EL (cell line): Measurements from ENCODE around the gene GPSM1.

Experiments
- DNase-seq: peaks from one replicate; pipeline ENCODE4 v3.0.0-alpha.2; 2016

Gene GPSM1

DNA sequence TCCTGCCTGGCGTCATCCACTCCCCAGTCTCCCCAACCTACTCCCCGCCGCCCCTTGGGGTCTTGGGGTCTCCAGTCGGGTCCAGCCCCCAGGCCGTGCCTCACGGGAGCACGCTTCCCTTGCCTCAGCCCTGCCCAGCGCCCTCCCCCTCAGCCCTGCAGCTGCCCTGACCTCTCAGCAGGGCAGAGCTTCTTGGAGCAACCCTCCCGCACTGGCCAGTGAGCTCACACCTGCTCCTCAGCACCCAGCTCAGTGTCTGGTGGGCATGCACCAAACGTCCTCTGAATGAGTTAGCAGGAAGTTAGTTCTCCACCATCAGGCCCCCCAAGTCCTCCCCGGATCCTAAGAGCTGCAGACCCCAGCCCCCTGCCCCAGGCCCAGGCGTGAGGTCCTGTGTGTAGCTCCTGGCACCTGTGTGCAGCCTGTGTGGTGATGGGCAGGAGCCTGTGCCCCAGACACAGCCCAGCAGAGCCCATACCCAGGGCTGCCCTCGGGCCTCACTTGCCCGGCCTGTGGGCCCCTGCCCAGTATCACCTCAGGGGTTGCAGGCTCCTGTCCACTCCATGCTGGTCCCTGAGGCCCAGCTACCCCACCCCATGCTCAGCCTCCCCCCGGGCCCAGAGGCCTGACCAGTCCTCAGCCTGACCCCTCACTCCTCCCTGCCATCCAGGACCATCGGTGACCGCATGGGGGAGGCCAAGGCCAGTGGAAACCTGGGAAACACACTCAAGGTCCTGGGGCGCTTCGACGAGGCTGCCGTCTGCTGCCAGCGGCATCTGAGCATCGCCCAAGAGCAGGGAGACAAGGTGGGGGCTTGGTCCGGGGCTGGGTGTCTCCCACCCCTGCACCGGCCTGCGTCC is 8.2 kb downstream of the GPSM1 start:
- DNase-seq = no peak

GRCh38 chr9:136336156-136336870 is 9.0 kb downstream of the GPSM1 start:
- DNase-seq = peak; percentile 64

DNA sequence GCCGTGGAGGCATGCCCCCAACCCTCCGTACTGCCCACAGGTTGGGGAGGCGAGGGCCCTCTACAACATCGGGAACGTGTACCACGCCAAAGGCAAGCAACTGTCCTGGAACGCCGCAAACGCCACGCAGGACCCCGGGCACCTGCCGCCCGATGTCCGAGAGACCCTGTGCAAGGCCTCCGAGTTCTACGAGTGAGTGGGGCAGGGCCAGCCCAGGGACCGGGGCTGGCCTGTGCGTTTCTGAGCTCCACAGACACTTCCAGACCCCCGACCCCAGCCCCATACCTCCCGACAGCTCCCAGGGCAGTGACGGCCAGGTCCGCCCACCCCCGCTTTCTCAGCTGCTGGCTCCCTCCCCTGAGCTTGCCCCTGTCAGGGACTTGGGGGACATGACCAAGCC is 9.5 kb downstream of the GPSM1 start:
- no peak for DNase-seq

GRCh38 chr9:136337416-136338395 is 10.4 kb downstream of the GPSM1 start:
- no peak for DNase-seq

- no peak for DNase-seq
Observed at GRCh38 chr9:136338511-136338910, 11.2 kb downstream of the GPSM1 start.

- peak; percentile 38 for DNase-seq
Observed at GRCh38 chr9:136339173-136339957, 12.0 kb downstream of the GPSM1 start.

- DNase-seq = no peak
Observed at GRCh38 chr9:136339958-136340310, 12.6 kb downstream of the GPSM1 start.

DNA sequence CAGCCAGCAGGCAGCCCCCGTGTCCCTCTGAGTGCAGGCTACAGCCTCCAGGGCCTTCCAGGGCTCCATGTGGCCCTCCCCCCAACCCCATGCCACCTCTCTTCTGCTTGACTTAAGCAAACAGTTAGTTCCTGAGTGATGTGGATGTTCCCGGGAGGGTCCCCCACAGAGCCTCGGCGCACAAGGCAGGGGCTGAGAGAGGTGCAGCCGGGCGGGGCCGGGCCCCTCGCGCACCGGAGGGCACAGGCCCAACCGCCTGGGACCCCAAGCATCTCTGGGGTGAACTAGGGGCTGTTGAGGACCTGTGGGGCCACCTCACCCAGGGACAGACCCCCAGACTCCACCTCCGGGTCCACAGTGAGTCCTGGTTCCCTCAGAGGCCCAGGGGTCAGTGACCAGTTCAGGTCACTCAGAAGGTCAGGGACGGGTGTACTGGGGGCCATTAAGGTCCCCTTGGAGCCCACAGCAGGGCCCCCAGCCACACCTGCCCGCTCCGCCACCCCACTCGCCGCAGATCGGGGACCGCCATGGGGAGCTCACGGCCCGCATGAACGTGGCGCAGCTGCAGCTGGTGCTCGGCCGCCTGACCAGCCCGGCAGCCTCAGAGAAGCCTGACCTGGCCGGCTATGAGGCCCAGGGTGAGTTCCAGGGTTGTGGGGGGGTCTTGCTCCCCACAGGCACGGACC is 13.2 kb downstream of the GPSM1 start:
- no peak for DNase-seq

DNA sequence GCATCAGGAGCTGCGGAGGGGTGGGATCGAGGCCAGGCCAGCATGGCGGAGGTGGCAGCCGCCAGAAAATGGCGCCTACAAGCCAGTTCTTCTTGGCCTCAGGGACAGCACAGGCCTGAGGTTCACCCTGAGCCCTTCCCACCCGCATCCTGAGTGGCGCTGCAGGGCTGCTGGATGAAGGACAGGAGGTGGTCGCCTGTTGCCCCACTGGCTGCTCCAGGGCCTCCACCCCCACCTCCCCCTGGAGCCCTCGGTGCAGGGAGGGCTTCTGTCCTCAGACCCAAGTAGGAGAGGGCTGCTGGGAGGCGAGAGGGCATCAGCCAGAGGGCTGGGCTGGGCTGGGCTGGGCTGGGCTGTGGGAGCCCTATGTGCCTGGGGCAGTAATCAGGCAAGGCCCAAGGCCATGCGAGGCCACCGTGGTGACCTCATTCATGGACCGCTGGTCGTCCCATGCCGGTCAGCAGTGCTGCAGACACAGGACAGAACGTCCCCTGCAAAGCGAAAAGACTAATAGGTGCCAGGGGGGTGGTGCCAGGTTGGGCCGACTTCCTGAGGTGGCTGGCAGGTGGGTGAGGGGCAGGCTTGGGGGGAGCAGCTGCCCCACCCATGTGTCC is 13.8 kb downstream of the GPSM1 start:
- no peak for DNase-seq

- DNase-seq = no peak
Observed at GRCh38 chr9:136341769-136342168, 14.4 kb downstream of the GPSM1 start.

GRCh38 chr9:136342181-136343120 is 15.1 kb downstream of the GPSM1 start:
- peak; percentile 47 for DNase-seq

DNA sequence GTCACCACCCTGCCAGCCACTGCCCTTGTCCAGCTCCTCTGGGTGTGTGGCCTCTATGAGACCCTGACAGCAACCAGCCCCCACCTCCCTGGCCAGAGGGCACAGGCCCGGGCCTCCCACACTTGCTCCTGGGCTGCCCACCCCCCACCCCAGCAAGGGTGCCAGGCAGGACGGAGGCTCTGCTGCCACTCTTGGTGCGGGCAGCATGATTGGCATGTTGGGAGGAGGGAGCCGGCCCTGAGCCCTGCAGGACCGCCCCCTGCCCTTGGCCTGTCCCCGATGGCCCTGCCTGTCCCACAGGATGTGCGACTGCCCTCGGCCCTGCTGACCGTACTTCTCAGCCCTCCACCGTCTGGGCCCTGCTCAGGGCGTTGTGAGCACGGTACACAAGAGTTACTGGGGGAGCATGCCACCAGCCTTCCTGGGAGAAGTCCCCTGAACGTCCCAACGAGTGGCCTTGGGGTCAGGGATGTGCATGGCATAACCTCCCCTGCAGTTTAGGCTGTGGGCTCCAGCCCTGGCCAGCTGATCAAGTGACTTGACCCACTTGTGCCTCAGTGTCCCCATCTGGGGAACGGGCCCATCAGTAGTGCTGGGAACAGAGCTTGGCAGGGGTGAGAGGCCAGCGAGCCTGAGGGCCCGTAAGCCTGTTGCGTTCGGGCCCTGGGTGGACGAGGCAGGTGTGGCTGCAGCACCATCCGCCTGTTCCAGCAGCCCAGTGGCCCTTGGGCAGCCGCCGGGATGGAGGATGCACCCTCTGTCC is 16.0 kb downstream of the GPSM1 start:
- no peak for DNase-seq

- DNase-seq = no peak
Observed at GRCh38 chr9:136343884-136344269, 16.5 kb downstream of the GPSM1 start.

- no peak for DNase-seq
Observed at GRCh38 chr9:136344544-136345280, 17.4 kb downstream of the GPSM1 start.

- DNase-seq = peak; percentile 70
Observed at GRCh38 chr9:136345281-136346156, 18.2 kb downstream of the GPSM1 start.

DNA sequence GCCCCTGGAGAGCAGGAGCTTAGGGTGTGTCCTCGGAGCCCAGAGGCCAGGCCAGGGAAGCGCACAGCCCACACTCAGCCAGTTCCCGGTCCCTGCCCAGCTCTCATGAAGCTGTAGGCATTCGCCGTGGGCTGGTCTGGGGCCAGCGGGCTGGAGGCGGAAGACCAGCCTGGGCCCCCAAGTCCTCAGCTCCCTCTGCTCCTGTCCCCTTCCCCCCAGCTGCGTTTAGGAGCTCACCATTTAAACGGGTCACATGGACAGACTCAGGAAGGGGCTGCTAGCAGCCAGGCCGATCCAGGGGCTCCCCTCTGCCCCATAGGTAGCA is 18.8 kb downstream of the GPSM1 start:
- DNase-seq = no peak

GRCh38 chr9:136346927-136347465 is 19.7 kb downstream of the GPSM1 start:
- DNase-seq = no peak
